K562 (cell line): ENCODE results near the gene MAPT. TPM values are rescaled to one million over a fixed set of nuclear protein-coding genes. Genes with fewer than 3 reads are reported as not detected.

Experiments used
- ATAC-seq: fragments of 200-7000 bp; cut with Tn5 transposase; 3 replicates; pipeline ENCODE4 v1.9.1; 2020; ENCODE audit warnings: moderate library complexity
- BruUV-seq: library from RNA; stranded (reverse); fragments of 400-500 nt; replicated peaks from 2 replicates; lab custom pipeline; 2021; lab: Mats Ljungman, UMichigan
- CTCF ChIA-PET: fragments of 300-600 bp; formaldehyde crosslinking; extraction: SDS; loops from one replicate; lab custom pipeline; 2021; ENCODE audit warnings: low intra/inter-chr PET ratio; lab: Yijun Ruan, JAX
- POLR2A ChIA-PET: fragments of 300-600, 350-650 bp; sonication (Branson Sonifier 250); formaldehyde crosslinking; extraction: SDS; loops from one replicate; lab custom pipeline; 2021; ENCODE audit warnings: antibody characterized with exemption, inconsistent platforms; lab: Yijun Ruan, JAX
- DNase-seq, 4 experiments: peaks; one replicate each; pipeline versions ENCODE4 v3.0.0 to v3.0.0-alpha.2; 2011 to 2018; ENCODE audit warnings: low spot score in 3 of 4, mixed read lengths in 3 of 4; ENCODE audit errors: extremely low read depth in 1 of 4
- FAIRE-seq: peaks from 2 replicates; lab custom pipeline; 2011; peaks lifted over from hg19 to GRCh38; lab: Jason Lieb, UNC
- H2AFZ ChIP-seq: 2 replicates; pipeline ENCODE4 v1.6.0; 2011; ENCODE audit warnings: low read depth, low read length, control low read depth, inconsistent platforms
- H3K27ac ChIP-seq: fragments of 200-600 bp; 3 replicates; pipeline ENCODE4 v1.8.0; 2011; ENCODE audit warnings: low read depth, mild to moderate bottlenecking, control low read depth, inconsistent platforms, low read length, moderate library complexity, mixed read lengths; ENCODE audit errors: extremely low read depth
- H3K27me3 ChIP-seq, 2 experiments: fragments of 300-600 bp in 1 of 2; 2 replicates in 1 of 2; 3 replicates in 1 of 2; pipeline versions ENCODE4 v1.6.0 to v1.8.0; 2011; ENCODE audit warnings: inconsistent platforms in 2 of 2, low read length in 2 of 2, mild to moderate bottlenecking in 1 of 2, mixed read lengths in 1 of 2, moderate library complexity in 1 of 2; ENCODE audit not compliant: control insufficient read depth in 2 of 2, insufficient read depth in 2 of 2
- H3K36me3 ChIP-seq: fragments of 300-600 bp; 3 replicates; pipeline ENCODE4 v1.8.0; 2011; ENCODE audit warnings: mild to moderate bottlenecking, low read length, inconsistent platforms; ENCODE audit not compliant: control insufficient read depth, insufficient read depth
- H3K4me1 ChIP-seq, 2 experiments: fragments of 200-600 bp in 1 of 2; replicated peaks in 1 of 2; 2 replicates in 1 of 2; 3 replicates in 1 of 2; pipeline versions ENCODE4 v1.5.1 to v1.8.0; 2011; ENCODE audit warnings: inconsistent platforms in 2 of 2, low read length in 2 of 2, mild to moderate bottlenecking in 1 of 2, mixed read lengths in 1 of 2, moderate library complexity in 1 of 2; ENCODE audit not compliant: control insufficient read depth in 2 of 2, insufficient read depth in 2 of 2
- H3K4me2 ChIP-seq: 2 replicates; pipeline ENCODE4 v1.6.1; 2011; ENCODE audit warnings: low read length, control low read depth, inconsistent platforms, mixed read lengths; ENCODE audit not compliant: insufficient read depth
- H3K4me3 ChIP-seq: fragments of 200-600 bp; sonication (generic), shearing (Covaris generic); 2 replicates; pipeline ENCODE4 v1.5.1; 2016; ENCODE audit warnings: control low read depth, inconsistent platforms
- H3K79me2 ChIP-seq: fragments of 200-600 bp; 3 replicates; pipeline ENCODE4 v1.8.0; 2011; ENCODE audit warnings: low read length, inconsistent platforms; ENCODE audit not compliant: control insufficient read depth, insufficient read depth
- H3K9ac ChIP-seq, 2 experiments: 2 replicates each; pipeline versions ENCODE4 v1.6.0 to v1.6.1; 2011; ENCODE audit warnings: low read depth in 2 of 2, low read length in 2 of 2, control low read depth in 1 of 2, inconsistent platforms in 1 of 2, mild to moderate bottlenecking in 1 of 2, mixed read lengths in 1 of 2; ENCODE audit not compliant: insufficient read depth in 1 of 2
- H3K9me1 ChIP-seq: one replicate; pipeline ENCODE4 v1.6.0; 2011; ENCODE audit warnings: inconsistent platforms, mild to moderate bottlenecking, low read length, moderate library complexity; ENCODE audit not compliant: control insufficient read depth, insufficient read depth
- H3K9me3 ChIP-seq: replicated peaks from 2 replicates; pipeline ENCODE4 v1.5.1; 2011; ENCODE audit warnings: low read depth, low read length, inconsistent platforms; ENCODE audit not compliant: control insufficient read depth, insufficient read depth
- H4K20me1 ChIP-seq: replicated peaks from 2 replicates; pipeline ENCODE4 v1.6.1; 2011; ENCODE audit warnings: low read length, inconsistent platforms, mixed read lengths; ENCODE audit not compliant: control insufficient read depth, insufficient read depth
- BMI1 ChIP-seq: fragments of 150-350 bp; IDR thresholded peaks from 2 replicates; pipeline ENCODE4 v1.6.1; 2014; ENCODE audit warnings: low read length
- BRD4 ChIP-seq: fragments of 200-600 bp; sonication (generic); IDR thresholded peaks from 2 replicates; pipeline ENCODE4 v1.6.1; 2017; ENCODE audit warnings: inconsistent platforms
- CTCFL ChIP-seq: IDR thresholded peaks from 2 replicates; pipeline ENCODE4 v1.6.1; 2011; ENCODE audit warnings: borderline replicate concordance, low read depth, mild to moderate bottlenecking, moderate library complexity, low read length; ENCODE audit not compliant: insufficient read depth, poor library complexity, severe bottlenecking
- E2F4 ChIP-seq: sonication (generic); formaldehyde crosslinking; IDR thresholded peaks from 2 replicates; pipeline ENCODE4 v1.8.0; 2022; ENCODE audit warnings: mild to moderate bottlenecking, low read depth, missing genetic modification reagents
- EP400 ChIP-seq: fragments of 450-650 bp; IDR thresholded peaks from 2 replicates; pipeline ENCODE4 v1.6.1; 2017; ENCODE audit warnings: antibody characterized with exemption, mild to moderate bottlenecking, moderate library complexity
- GABPB2 ChIP-seq: fragments of 250-450 bp; sonication (Bioruptor Pico); conservative IDR thresholded peaks from 2 replicates; pipeline ENCODE4 v1.5.1; 2021; ENCODE audit warnings: mild to moderate bottlenecking
- HNRNPLL ChIP-seq: fragments of 200-400 bp; formaldehyde crosslinking; IDR thresholded peaks from 2 replicates; pipeline ENCODE4 v1.6.1; 2017; ENCODE audit warnings: low read length, low read depth, mild to moderate bottlenecking; ENCODE audit not compliant: poor library complexity, severe bottlenecking
- MECOM ChIP-seq: fragments of 250-450 bp; sonication (Bioruptor Pico); IDR thresholded peaks from 2 replicates; pipeline ENCODE4 v1.8.0; 2022; ENCODE audit warnings: inconsistent platforms
- PBX2 ChIP-seq, 2 experiments: IDR thresholded peaks in 1 of 2; conservative IDR thresholded peaks in 1 of 2; 2 replicates each; pipeline ENCODE4 v1.6.1; 2016; ENCODE audit warnings: low read depth in 2 of 2, mild to moderate bottlenecking in 1 of 2, missing compliant biosample characterization in 1 of 2, missing genetic modification characterization in 1 of 2, moderate library complexity in 1 of 2
- RFX1 ChIP-seq: fragments of 450-650 bp; IDR thresholded peaks from 2 replicates; pipeline ENCODE4 v1.6.1; 2016; ENCODE audit warnings: mild to moderate bottlenecking, moderate library complexity
- SNIP1 ChIP-seq: fragments of 450-650 bp; IDR thresholded peaks from 2 replicates; pipeline ENCODE4 v1.7.1; 2017; ENCODE audit warnings: low read depth, mild to moderate bottlenecking
- ZC3H8 ChIP-seq: fragments of 450-650 bp; IDR thresholded peaks from 2 replicates; pipeline ENCODE4 v1.6.1; 2017
- ZKSCAN8 ChIP-seq: fragments of 200-800 bp; sonication (Bioruptor generic); IDR thresholded peaks from 2 replicates; pipeline ENCODE4 v1.6.1; 2016; ENCODE audit warnings: missing genetic modification characterization, missing compliant biosample characterization
- ZNF274 ChIP-seq: IDR thresholded peaks from 2 replicates; pipeline ENCODE4 v1.6.1; 2011; ENCODE audit warnings: low read depth, mild to moderate bottlenecking, low read length, moderate library complexity, borderline replicate concordance
- ZNF282 ChIP-seq: sonication (generic); formaldehyde crosslinking; IDR thresholded peaks from 2 replicates; pipeline ENCODE4 v1.8.1; 2023; ENCODE audit warnings: missing genetic modification reagents
- ZNF324 ChIP-seq: fragments of 250-450 bp; sonication (Bioruptor Pico); IDR thresholded peaks from 2 replicates; pipeline ENCODE4 v1.4.0; 2020; ENCODE audit warnings: mild to moderate bottlenecking
- WGBS: fragments of 100-300 bp; shearing (Covaris generic); methylation state at CpG from one replicate; pipeline ENCODE4 v1.1.6; 2016; ENCODE audit warnings: low coverage, mixed read lengths; ENCODE audit not compliant: insufficient coverage; ENCODE audit errors: missing lambda C conversion rate; 5-methylcytosine and 5-hydroxymethylcytosine counted together
- in situ Hi-C: fragments of 300-500 bp; cut with MboI; formaldehyde crosslinking; loops from 4 replicates; pipeline ENCODE4 v1.15.0; 2018; ENCODE audit warnings: inconsistent platforms, mixed read lengths
- intact Hi-C: fragments of 100-400 bp; cut with micrococcal nuclease; formaldehyde crosslinking; loops from 2 replicates; pipeline ENCODE4 v1.14.2; 2022
- polyA plus RNA-seq, 8 experiments: library from polyadenylated mRNA; depleted of rRNA in 4 of 8; stranded (reverse) in 5 of 8; unstranded in 3 of 8; fragments of >200 nt; fragmentation: Nextera tagmentation in 2 of 8; fragmentation: Illumina TruSeq in 1 of 8; extraction: Ambion mirVana in 2 of 8; extraction: Trizol in 1 of 8; gene quantifications; 2 replicates each; pipeline versions ENCODE4 v1.2.1 to v1.2.3, GENCODE V29; 2011 to 2014; ENCODE audit warnings: inconsistent platforms in 1 of 8, missing spikeins in 1 of 8
- total RNA-seq, 7 experiments: library from RNA; depleted of rRNA in 6 of 7; stranded (reverse); fragments of >200 nt in 6 of 7; fragmentation: Illumina TruSeq in 2 of 7; extraction: Trizol in 2 of 7; gene quantifications; 2 replicates each; pipeline versions ENCODE4 v1.2.1 to v1.2.3, GENCODE V29; 2011 to 2021; ENCODE audit warnings: low replicate concordance in 1 of 7

The MAPT gene
- total and polyA plus RNA-seq, 9 of the 15 experiments (the other 6 are each of a cell fraction or from before 2014, with no cell fraction given) = 0.04 to 1.1 (median 0.36) TPM

GRCh38 chr17:45948881-45949624 lies 54.7 kb downstream of the MAPT start:
- no TSS peak for BruUV-seq
- under 1% methylated on average over 34 of the region's 34 CpGs for WGBS
- Histone ChIP-seq H3K79me2 (no peaks in the 10 kb centered on the region), H3K9me1 (no peaks in the 10 kb centered on the region), H2AFZ (peak overlapping the region; percentile 96), H3K27me3 (peaks cover 17 to 31% of the 10 kb centered on the region in 2 experiments), H3K4me1 (peaks cover 6 to 18% of the 10 kb centered on the region in 2 experiments), H3K9ac (peak overlapping the region in 1 of 2 experiments; percentile 32; a peak in 2 of 4 replicates), H3K9me3 (no peaks in the 10 kb centered on the region), H3K27ac (0 out of 3 replicates have a peak overlapping the region, but pooled peaks have one; percentile 36), H3K4me3 (no peak overlapping the region), H4K20me1 (no peaks in the 10 kb centered on the region), H3K4me2 (peak overlapping the region; percentile 38), H3K36me3 (no peaks in the 10 kb centered on the region)
- ChIA-PET POLR2A (interaction anchor here (0.5 to 1.4 kb wide), 7 partner anchors 10 to 899 kb away, joined by 3 to 4 read pairs (median 3); no protein-coding TSS in a partner anchor), CTCF (interaction anchor here (0.6 to 1.1 kb wide), 2 partner anchors 33 to 318 kb away, joined by 3 to 7 read pairs; no protein-coding TSS in a partner anchor)
- DNase-seq = peak; percentile 87 to 93 (median 88)
- ATAC-seq = peak; percentile 99
- FAIRE-seq = peak; percentile 51
- intact Hi-C loops (no loop called here), in situ Hi-C loops (no loop called here)
- no peak for TF ChIP-seq ZC3H8
- TF ChIP-seq ZNF274 = no peak
- no peak for TF ChIP-seq SNIP1
- no peak for TF ChIP-seq ZKSCAN8 (CRISPR knock-in tag)
- no peak for TF ChIP-seq ZNF282 (CRISPR knock-in tag)
- TF ChIP-seq RFX1 = no peak
- no peak for TF ChIP-seq PBX2 (CRISPR knock-in tag; IDR thresholded peaks at IDR 0.05; ENCODE audit: low read depth)
- TF ChIP-seq PBX2 (tag; conservative IDR thresholded peaks at IDR 0.05; ENCODE audit: low read depth) = no peak
- no peak for TF ChIP-seq ZNF324 (CRISPR knock-in tag)
- peak; percentile 58; the same call in 1 of the 2 replicates for TF ChIP-seq EP400
- no peak for TF ChIP-seq MECOM (CRISPR knock-in tag)
- no peak for TF ChIP-seq BMI1
- no peak for TF ChIP-seq GABPB2 (CRISPR knock-in tag)
- no peak for TF ChIP-seq E2F4 (CRISPR knock-in tag)
- no peak for TF ChIP-seq HNRNPLL
- peak; percentile 89 for TF ChIP-seq CTCFL
- no peak for TF ChIP-seq BRD4
